Right atrium auricular region (tissue), 2 donors: ENCODE measurements around the gene EIF4E2. TPM values are rescaled to one million over a fixed set of nuclear protein-coding genes. Genes with fewer than 3 reads are reported as not detected.

Source experiments
- DNase-seq: peaks from one replicate; pipeline ENCODE4 v3.0.0-alpha.2; 2019; ENCODE audit warnings: low spot score
- H3K27ac ChIP-seq, 2 donors: fragments of 200-600 bp; sonication (generic); 1 replicate in 1 of 2; 2 replicates in 1 of 2; pipeline ENCODE4 v1.5.1; 2016 to 2019
- H3K27me3 ChIP-seq, 2 donors: fragments of 200-600 bp; sonication (generic); one replicate each; pipeline versions ENCODE4 v1.5.1 to v1.6.0; 2017 to 2019
- H3K36me3 ChIP-seq: fragments of 200-600 bp; sonication (generic); one replicate; pipeline ENCODE4 v1.5.1; 2016
- H3K4me1 ChIP-seq, 2 donors: fragments of 200-600 bp; sonication (generic); one replicate each; pipeline versions ENCODE4 v1.5.1 to v1.6.0; 2017 to 2019
- H3K4me3 ChIP-seq, 2 donors: fragments of 200-600 bp; sonication (generic); 1 replicate in 1 of 2; 2 replicates in 1 of 2; pipeline ENCODE4 v1.5.1; 2017 to 2019; ENCODE audit warnings: mild to moderate bottlenecking in 1 of 2, moderate library complexity in 1 of 2
- H3K9me3 ChIP-seq, 2 donors: fragments of 200-600 bp; sonication (generic); one replicate each; pipeline ENCODE4 v1.5.1; 2019
- total RNA-seq, 2 donors: library from RNA; depleted of rRNA; stranded (reverse); fragments of >200 nt; gene quantifications; one replicate each; pipeline ENCODE4 v1.1.0, GENCODE V29; 2016
- TF ChIP-seq, protein P1 (sequence below), 2 donors: fragments of 200-600 bp; sonication (generic); IDR thresholded peaks; one replicate each; pipeline ENCODE4 v1.5.1; 2019; ENCODE audit warnings: antibody characterized with exemption in 2 of 2

EIF4E2 gene
- total RNA-seq, 2 donors from 2014 or later = 23.3 to 23.4 TPM

DNA sequence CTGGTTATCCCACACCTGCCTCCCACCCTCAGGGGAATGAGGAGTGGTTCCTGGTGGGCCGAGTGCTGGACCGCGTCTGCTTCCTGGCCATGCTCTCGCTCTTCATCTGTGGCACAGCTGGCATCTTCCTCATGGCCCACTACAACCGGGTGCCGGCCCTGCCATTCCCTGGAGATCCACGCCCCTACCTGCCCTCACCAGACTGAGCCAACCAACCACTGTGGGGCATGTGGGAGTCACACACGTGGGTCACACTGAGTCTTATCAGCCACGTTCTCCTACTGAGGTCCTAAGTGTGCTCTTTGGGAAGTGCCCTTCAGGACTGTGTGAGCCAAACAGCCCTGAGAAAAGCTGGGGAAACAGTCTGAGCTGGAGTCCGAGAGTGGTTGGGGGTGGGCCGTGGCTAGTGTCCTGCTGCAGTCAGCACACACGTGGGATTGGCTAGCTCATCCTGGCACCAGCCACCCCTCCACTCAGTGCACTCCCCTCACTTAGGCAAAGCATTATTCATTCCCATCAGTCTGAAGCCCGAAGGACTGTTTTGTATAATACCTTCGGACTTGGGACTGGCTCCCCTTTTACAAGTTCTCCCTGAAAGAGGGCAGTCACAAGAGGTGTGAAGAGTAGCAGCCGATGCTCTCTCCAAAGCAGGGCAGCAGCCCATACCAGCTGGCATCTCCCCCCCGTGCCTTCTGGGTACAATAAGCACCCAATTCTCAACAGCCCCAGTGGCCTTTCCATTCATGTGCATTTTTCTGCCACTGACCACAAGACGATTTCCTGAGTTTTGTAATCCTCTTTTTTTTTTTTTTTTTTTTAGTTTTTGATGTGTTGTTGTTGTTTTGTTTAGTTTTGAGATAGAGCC, 4.7 kb upstream of the EIF4E2 start:
- TF ChIP-seq, protein P1, sequence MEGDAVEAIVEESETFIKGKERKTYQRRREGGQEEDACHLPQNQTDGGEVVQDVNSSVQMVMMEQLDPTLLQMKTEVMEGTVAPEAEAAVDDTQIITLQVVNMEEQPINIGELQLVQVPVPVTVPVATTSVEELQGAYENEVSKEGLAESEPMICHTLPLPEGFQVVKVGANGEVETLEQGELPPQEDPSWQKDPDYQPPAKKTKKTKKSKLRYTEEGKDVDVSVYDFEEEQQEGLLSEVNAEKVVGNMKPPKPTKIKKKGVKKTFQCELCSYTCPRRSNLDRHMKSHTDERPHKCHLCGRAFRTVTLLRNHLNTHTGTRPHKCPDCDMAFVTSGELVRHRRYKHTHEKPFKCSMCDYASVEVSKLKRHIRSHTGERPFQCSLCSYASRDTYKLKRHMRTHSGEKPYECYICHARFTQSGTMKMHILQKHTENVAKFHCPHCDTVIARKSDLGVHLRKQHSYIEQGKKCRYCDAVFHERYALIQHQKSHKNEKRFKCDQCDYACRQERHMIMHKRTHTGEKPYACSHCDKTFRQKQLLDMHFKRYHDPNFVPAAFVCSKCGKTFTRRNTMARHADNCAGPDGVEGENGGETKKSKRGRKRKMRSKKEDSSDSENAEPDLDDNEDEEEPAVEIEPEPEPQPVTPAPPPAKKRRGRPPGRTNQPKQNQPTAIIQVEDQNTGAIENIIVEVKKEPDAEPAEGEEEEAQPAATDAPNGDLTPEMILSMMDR (IDR thresholded peaks at IDR 0.05) = no peak
- no peak overlapping the region for H3K27ac ChIP-seq
- no peak overlapping the region for H3K4me3 ChIP-seq
- H3K9me3 ChIP-seq = peaks cover 0 to 5% of the 10 kb centered on the region in 2 donors
- peaks cover 7% of the 10 kb centered on the region for H3K36me3 ChIP-seq
- no peak for DNase-seq
- peaks cover 0 to 9% of the 10 kb centered on the region in 2 donors for H3K4me1 ChIP-seq
- H3K27me3 ChIP-seq = no peaks in the 10 kb centered on the region

DNA sequence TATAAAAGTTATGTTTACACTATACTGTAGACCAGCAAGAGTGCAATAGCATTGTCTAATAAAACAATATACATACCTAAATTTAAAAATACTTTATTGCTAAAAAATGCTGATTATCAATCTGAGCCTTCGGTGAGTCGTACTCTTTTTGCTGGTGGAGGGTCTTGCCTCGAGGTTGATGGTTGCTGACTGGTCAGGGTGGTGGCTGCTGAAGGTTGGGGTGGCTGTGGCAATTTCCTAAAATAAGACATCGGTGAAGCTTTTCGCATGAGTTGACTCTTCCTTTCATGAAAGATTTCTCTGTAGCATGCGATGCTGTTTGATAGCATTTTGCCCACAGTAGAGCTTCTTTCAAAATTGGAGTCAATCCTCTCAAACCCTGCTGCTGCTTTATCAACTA, 2.5 kb upstream of the EIF4E2 start:
- no peak overlapping the region for H3K27ac ChIP-seq
- DNase-seq = no peak
- TF ChIP-seq, protein P1 (IDR thresholded peaks at IDR 0.05) = no peak

DNA sequence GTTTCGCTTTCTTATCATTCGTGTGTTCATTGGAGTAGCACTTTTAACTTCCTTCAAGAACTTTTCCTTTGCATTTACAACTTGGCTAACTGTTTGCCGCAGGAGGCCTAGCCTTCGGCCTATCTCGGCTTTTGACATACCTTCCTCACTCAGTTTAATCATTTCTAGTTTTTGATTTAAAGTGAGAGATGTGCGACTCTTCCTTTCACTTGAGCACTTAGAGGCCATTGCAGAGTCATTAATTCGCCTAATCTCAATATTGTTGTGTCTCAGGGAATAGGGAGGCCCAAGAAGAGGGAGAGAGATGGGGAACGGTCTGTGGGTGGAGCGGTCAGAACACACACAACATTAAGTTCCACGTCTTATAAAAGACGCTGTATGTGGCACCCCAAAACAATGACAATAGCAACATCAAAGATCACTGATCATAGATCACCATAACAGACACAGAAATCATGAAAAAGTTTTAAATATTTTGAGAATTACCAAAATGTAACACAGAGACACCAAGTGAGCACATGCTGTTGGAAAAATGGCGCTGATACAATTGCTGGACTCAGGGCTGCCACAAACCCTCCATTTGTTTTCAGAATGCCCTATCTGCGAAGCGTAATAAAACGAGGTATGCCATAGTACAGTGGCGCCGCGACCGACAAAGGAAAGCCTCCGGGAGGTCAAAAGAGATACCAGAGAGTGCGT, 685 bp upstream of the EIF4E2 start:
- Histone ChIP-seq H3K27me3 (no peaks in the 10 kb centered on the region), H3K4me3 (peak overlapping the region; percentile 71 to 76), H3K36me3 (peaks cover 7% of the 10 kb centered on the region), H3K27ac (peak overlapping the region; percentile 92 to 96), H3K9me3 (peaks cover 0 to 5% of the 10 kb centered on the region in 2 donors), H3K4me1 (peaks cover 0 to 24% of the 10 kb centered on the region in 2 donors)
- TF ChIP-seq, protein P1 (IDR thresholded peaks at IDR 0.05) = no peak
- no peak for DNase-seq

More for the DNA sequence above, 2.5 kb upstream of the EIF4E2 start:
- H3K27me3 ChIP-seq = no peaks in the 10 kb centered on the region
- peaks cover 0 to 5% of the 10 kb centered on the region in 2 donors for H3K9me3 ChIP-seq
- no peak overlapping the region for H3K4me3 ChIP-seq
- H3K4me1 ChIP-seq = peaks cover 0 to 24% of the 10 kb centered on the region in 2 donors
- H3K36me3 ChIP-seq = peaks cover 7% of the 10 kb centered on the region

DNA sequence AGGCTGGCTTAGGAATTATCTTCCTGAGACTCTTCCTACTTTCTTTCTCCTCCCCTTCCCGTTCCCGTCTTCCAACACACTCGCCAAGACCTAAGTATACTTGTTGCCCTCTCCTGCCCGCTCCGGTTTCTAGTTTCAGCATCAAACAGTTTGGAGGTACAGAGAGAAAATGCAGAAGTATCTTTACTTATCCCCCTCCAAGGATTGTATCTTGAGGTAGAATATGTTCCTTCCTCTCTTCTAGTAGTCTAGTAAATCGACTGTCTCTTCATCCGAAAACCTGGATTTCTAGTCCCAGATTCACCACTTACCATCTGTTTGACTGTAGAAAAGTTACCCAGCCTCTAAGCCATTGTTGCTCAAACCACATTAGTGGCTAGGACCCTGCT, 755 bp downstream of the EIF4E2 start:
- Histone ChIP-seq H3K27me3 (no peaks in the 10 kb centered on the region), H3K27ac (peak overlapping the region; percentile 92 to 96), H3K4me1 (peaks cover 0 to 24% of the 10 kb centered on the region in 2 donors), H3K36me3 (peaks cover 7% of the 10 kb centered on the region), H3K4me3 (peak overlapping the region; percentile 71 to 76), H3K9me3 (peaks cover 0 to 5% of the 10 kb centered on the region in 2 donors)
- TF ChIP-seq, protein P1 (IDR thresholded peaks at IDR 0.05) = no peak
- DNase-seq = no peak

DNA sequence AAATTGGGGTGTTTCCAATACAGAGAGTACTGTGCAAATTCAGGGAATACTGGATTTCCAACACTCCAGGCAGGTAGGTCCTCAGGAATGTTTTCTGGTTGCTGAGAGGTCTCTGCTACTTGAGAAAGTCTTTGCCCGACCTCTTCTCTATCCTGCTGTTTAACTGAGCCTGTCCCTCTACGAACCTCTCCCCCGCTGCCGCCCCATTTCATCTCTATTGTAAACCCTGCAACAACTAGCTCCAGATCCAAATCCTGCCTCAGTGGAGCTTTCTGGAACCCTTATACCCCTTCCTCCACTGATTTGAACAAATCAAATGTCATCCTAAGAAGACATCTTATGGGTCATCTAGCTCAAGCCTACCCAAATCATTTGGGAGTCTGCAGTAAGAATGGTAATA, 1.3 kb downstream of the EIF4E2 start:
- H3K4me3 ChIP-seq = peak overlapping the region; percentile 71 to 76
- no peak overlapping the region for H3K27ac ChIP-seq
- TF ChIP-seq, protein P1 (IDR thresholded peaks at IDR 0.05) = no peak
- H3K4me1 ChIP-seq = peaks cover 0 to 24% of the 10 kb centered on the region in 2 donors
- peaks cover 0 to 5% of the 10 kb centered on the region in 2 donors for H3K9me3 ChIP-seq
- H3K27me3 ChIP-seq = no peaks in the 10 kb centered on the region
- DNase-seq = no peak
- H3K36me3 ChIP-seq = peaks cover 13% of the 10 kb centered on the region
